ENCODE results near the gene LPAR3. TPM values are rescaled to one million over a fixed set of nuclear protein-coding genes. Genes with fewer than 3 reads are reported as not detected.

LPAR3 gene
- total RNA-seq, 1 donor from 2014 or later = 5.7 TPM

- ATAC-seq (no peak), DNase-seq (no peak)
- no peak overlapping the region for H3K27ac ChIP-seq
- no peak for TF ChIP-seq CTCF (IDR thresholded peaks at IDR 0.05)
- intact Hi-C loops (cut with DNase I) = no loop called here
- no peaks in the 10 kb centered on the region for H3K27me3 ChIP-seq (ENCODE audit: low read depth)
- no peaks in the 10 kb centered on the region for H3K4me1 ChIP-seq
- no peaks in the 10 kb centered on the region for H3K9me3 ChIP-seq
- H3K4me3 ChIP-seq = no peak overlapping the region
- no peaks in the 10 kb centered on the region for H3K36me3 ChIP-seq
Measured at GRCh38 chr1:84899969-84900368, 7.0 kb upstream of the LPAR3 start.

DNA sequence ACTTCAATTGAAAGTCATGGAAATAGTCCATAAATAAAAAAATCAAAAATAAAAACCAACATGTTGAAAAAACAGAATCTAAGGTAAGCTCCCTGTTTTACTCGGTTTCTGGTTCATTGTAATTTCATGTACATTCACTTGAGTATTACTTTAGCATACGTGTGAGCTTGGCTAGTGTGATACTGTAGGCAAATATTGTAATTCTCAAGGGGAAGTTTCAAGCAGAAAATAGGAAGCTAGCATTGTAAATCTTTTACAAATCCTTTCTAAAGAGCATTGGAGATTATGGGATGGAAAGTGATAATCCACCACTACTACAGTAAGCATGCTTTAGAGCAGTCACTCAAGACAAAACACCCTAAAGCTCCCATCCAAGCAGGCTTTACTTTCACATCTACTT lies 3.3 kb upstream of the LPAR3 start:
- no peak for TF ChIP-seq CTCF (IDR thresholded peaks at IDR 0.05)
- H3K27ac ChIP-seq = no peak overlapping the region
- H3K4me3 ChIP-seq = no peak overlapping the region
- ATAC-seq (no peak), DNase-seq (no peak)
- intact Hi-C loops (cut with DNase I) = no loop called here
- peaks cover 6% of the 10 kb centered on the region for H3K4me1 ChIP-seq
- H3K27me3 ChIP-seq (ENCODE audit: low read depth) = peaks cover 29% of the 10 kb centered on the region
- H3K9me3 ChIP-seq = no peaks in the 10 kb centered on the region
- no peaks in the 10 kb centered on the region for H3K36me3 ChIP-seq

DNA sequence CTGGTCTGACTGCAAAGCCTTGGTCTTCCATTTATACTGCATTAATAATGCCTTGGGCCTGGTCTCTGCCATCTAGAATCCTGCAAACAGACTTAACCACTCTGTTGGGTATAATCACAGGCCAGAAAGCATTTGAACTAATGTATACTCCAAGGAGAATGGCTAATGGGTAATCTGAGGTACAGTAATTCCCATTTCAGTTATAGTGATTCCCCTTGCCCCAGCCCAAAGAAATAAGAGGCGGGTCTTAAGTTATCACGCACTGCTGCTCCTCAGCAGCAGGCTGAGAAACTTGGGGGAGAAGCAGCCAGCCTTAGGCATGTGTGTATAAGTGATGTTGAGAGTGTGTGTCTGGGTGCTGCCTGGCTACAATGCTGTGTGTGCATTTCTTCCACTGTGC lies 2.4 kb downstream of the LPAR3 start:
- TF ChIP-seq CTCF (IDR thresholded peaks at IDR 0.05) = no peak
- no peak for ATAC-seq

DNA sequence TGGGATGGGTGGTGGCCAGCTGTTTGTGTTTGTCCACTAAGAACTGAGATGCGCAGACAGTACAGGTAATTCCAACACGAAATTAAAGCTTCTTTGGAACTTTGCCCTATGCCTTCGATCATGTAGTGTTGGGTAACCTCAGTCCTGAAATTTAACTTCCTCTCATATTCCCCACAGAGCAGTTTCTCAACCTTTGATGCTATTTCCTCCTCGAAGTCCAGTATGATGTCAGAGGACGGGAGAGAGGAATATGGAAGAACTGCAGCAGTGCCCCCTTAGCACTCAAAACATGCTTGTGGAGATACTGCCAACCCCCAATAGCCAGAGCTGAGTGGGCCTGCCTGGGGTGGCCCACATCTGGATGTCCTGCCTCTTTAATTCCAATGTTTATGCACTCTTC lies 3.6 kb downstream of the LPAR3 start:
- no peak for TF ChIP-seq CTCF (IDR thresholded peaks at IDR 0.05)
- DNase-seq (no peak), ATAC-seq (peak; percentile 39 to 42)
- Histone ChIP-seq H3K9me3 (no peaks in the 10 kb centered on the region), H3K27ac (no peak overlapping the region), H3K4me3 (no peak overlapping the region), H3K36me3 (no peaks in the 10 kb centered on the region), H3K27me3 (ENCODE audit: low read depth) (peaks cover 28% of the 10 kb centered on the region), H3K4me1 (peaks cover 6% of the 10 kb centered on the region)
- intact Hi-C loops (cut with DNase I) = no loop called here

More for the DNA sequence above, 2.4 kb downstream of the LPAR3 start:
- no peaks in the 10 kb centered on the region for H3K36me3 ChIP-seq
- peaks cover 29% of the 10 kb centered on the region for H3K27me3 ChIP-seq (ENCODE audit: low read depth)
- peaks cover 6% of the 10 kb centered on the region for H3K4me1 ChIP-seq
- H3K9me3 ChIP-seq = no peaks in the 10 kb centered on the region
- no peak overlapping the region for H3K27ac ChIP-seq
- no peak overlapping the region for H3K4me3 ChIP-seq
- intact Hi-C loops (cut with DNase I) = no loop called here
- no peak for DNase-seq

GRCh38 chr1:84888753-84889152 lies 4.3 kb downstream of the LPAR3 start:
- Histone ChIP-seq H3K4me3 (no peak overlapping the region), H3K9me3 (no peaks in the 10 kb centered on the region), H3K36me3 (no peaks in the 10 kb centered on the region), H3K4me1 (peaks cover 6% of the 10 kb centered on the region), H3K27ac (no peak overlapping the region), H3K27me3 (ENCODE audit: low read depth) (peaks cover 21% of the 10 kb centered on the region)
- intact Hi-C loops (cut with DNase I) = no loop called here
- no peak for TF ChIP-seq CTCF (IDR thresholded peaks at IDR 0.05)
- peak; percentile 19 to 27 for ATAC-seq
- no peak for DNase-seq

All from lower lobe of right lung (tissue), 2 donors.